ENCODE data around the gene FAM186B.

DNA sequence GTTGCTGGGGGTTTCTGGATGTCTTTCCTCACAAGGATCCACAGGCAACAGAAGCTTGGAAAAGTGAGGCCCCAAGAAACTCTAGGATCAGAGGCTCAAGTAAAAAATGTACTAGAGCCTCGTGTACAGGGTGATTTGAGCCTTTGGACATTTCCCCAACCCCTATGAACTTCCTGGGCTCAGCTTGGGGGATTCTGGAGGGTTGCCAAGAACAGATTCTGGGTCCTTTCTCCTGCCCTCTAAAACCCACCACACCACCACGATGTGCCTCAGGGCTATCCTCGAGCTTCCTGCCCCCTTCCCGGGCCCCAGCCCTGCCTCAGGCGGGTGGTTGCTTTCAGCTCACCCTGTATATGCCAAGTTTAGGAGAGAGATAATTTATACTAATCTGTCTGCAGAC lies 583 bp downstream of the FAM186B start:
- TF ChIP-seq, protein P1, sequence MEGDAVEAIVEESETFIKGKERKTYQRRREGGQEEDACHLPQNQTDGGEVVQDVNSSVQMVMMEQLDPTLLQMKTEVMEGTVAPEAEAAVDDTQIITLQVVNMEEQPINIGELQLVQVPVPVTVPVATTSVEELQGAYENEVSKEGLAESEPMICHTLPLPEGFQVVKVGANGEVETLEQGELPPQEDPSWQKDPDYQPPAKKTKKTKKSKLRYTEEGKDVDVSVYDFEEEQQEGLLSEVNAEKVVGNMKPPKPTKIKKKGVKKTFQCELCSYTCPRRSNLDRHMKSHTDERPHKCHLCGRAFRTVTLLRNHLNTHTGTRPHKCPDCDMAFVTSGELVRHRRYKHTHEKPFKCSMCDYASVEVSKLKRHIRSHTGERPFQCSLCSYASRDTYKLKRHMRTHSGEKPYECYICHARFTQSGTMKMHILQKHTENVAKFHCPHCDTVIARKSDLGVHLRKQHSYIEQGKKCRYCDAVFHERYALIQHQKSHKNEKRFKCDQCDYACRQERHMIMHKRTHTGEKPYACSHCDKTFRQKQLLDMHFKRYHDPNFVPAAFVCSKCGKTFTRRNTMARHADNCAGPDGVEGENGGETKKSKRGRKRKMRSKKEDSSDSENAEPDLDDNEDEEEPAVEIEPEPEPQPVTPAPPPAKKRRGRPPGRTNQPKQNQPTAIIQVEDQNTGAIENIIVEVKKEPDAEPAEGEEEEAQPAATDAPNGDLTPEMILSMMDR (IDR thresholded peaks at IDR 0.05): no peak
- TF ChIP-seq, protein P2, sequence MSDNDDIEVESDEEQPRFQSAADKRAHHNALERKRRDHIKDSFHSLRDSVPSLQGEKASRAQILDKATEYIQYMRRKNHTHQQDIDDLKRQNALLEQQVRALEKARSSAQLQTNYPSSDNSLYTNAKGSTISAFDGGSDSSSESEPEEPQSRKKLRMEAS (IDR thresholded peaks at IDR 0.05; ENCODE audit: low read depth): no peak
- TF ChIP-seq RFX5 (IDR thresholded peaks at IDR 0.05; ENCODE audit: low read length) (no peak), FOXJ3 (CRISPR knock-in tag; IDR thresholded peaks at IDR 0.05) (no peak), POLR2AphosphoS5 (IDR thresholded peaks at IDR 0.05; ENCODE audit: low read depth, low read length) (no peak), EZH2phosphoT487 (IDR thresholded peaks at IDR 0.05; ENCODE audit: borderline replicate concordance, low read depth) (no peak), GABPA (IDR thresholded peaks at IDR 0.05; ENCODE audit: low read depth) (no peak), RAD21 (IDR thresholded peaks at IDR 0.05; ENCODE audit: low read length) (no peak), FOXM1 (IDR thresholded peaks at IDR 0.05; ENCODE audit: low read depth) (no peak), YY1 (IDR thresholded peaks at IDR 0.05; ENCODE audit: low read depth) (no peak), TCF12 (IDR thresholded peaks at IDR 0.05) (no peak)
